Gastroesophageal sphincter (tissue), 3 donors: ENCODE data around the gene COL4A2.

Experiments used
- EP300 ChIP-seq: sonication (generic); formaldehyde crosslinking; IDR thresholded peaks from one replicate; pipeline ENCODE4 v1.6.1; 2017; ENCODE audit warnings: antibody characterized with exemption, mild to moderate bottlenecking
- POLR2A ChIP-seq, 2 donors: fragments of 450-650 bp; IDR thresholded peaks; one replicate each; pipeline ENCODE4 v1.6.1; 2017; ENCODE audit warnings: antibody characterized with exemption in 2 of 2, mild to moderate bottlenecking in 2 of 2, moderate library complexity in 1 of 2
- POLR2AphosphoS5 ChIP-seq: sonication (generic); formaldehyde crosslinking; IDR thresholded peaks from one replicate; pipeline ENCODE4 v1.6.1; 2017; ENCODE audit warnings: antibody characterized with exemption
- TF ChIP-seq, protein P1 (sequence below), 4 experiments: fragments of 200-600 bp in 2 of 4; fragments of 450-650 bp in 2 of 4; sonication (generic) in 1 of 4; IDR thresholded peaks; one replicate each; pipeline ENCODE4 v1.5.1; 2017 to 2019; ENCODE audit warnings: antibody characterized with exemption in 4 of 4, mild to moderate bottlenecking in 2 of 4, moderate library complexity in 2 of 4

DNA sequence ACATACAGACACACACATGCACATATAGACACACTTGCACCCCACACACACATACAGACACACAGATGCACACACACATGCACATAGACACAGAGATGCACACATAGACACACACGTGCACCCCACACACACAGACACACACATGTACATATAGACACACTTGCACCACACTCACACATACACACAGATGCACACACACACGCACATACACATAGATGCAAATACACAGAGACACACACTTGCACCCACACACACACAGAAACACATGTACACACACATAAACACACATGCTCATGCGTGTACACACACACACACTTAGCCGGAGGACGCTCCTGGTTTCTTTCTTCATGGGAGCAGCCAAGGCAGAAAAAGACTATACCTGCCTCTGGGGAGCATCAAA, 10.0 kb downstream of the COL4A2 start:
- TF ChIP-seq, protein P1, sequence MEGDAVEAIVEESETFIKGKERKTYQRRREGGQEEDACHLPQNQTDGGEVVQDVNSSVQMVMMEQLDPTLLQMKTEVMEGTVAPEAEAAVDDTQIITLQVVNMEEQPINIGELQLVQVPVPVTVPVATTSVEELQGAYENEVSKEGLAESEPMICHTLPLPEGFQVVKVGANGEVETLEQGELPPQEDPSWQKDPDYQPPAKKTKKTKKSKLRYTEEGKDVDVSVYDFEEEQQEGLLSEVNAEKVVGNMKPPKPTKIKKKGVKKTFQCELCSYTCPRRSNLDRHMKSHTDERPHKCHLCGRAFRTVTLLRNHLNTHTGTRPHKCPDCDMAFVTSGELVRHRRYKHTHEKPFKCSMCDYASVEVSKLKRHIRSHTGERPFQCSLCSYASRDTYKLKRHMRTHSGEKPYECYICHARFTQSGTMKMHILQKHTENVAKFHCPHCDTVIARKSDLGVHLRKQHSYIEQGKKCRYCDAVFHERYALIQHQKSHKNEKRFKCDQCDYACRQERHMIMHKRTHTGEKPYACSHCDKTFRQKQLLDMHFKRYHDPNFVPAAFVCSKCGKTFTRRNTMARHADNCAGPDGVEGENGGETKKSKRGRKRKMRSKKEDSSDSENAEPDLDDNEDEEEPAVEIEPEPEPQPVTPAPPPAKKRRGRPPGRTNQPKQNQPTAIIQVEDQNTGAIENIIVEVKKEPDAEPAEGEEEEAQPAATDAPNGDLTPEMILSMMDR (IDR thresholded peaks at IDR 0.05): no peak
- TF ChIP-seq POLR2AphosphoS5 (no peak), POLR2A (IDR thresholded peaks at IDR 0.05) (no peak), EP300 (no peak)
